Germinal center (tissue), 1 donor: ENCODE data around the gene SLTM.
"Not testable (repeated sequence)": the region's sequence is repeated elsewhere in the genome, so short reads cannot be mapped to it uniquely, and the experiment has no call there.

Source experiments
- DNase-seq: peaks from one replicate; pipeline ENCODE4 v3.0.0; 2012; ENCODE audit warnings: mixed read lengths, low spot score

The SLTM gene

DNA sequence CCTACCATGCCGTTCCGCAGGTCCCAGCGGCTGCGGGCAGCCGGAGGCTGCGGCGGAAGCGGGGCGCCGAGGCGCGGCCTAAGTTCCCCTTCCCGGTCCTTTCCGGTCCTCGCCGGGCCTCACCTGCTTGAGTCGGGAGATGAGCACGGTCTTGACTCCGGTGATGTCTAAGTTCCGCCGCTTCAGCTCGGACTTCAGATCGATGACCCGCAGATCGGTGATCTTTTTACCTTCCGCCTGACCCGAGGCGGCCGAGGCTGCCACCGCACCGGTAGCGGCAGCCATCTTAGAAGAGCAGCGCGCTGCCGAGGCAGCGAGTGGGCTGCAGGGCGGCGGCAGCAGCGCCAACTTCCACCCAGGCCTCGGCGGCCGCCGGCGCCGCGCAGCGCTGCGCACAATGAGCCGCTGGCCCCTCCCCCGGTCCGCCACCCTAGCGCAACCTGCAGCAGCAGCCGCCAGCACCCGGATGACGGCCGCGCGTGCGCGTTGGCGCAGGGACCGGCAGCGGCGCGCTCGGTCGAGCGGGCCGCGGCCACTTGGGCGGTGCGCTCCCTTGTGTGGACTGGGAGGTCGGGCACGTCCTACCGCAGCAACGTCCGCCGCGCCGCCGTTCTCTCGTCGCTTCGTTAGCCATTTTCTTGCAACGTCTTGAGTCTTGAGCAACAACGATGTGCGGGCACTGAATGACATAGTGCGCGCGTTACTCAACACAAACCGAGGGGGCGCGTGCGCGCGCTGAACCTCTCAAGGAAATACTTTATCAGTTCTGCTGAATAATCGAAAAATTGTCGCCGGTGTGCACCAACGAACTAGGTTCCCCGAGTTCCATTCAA, at the start of gene SLTM:
SLTM (minus strand) TSS at position 399 of the 833 bp plus-strand sequence; CDS start at position 285, 114 bp downstream.
- DNase-seq, result peak; percentile 93

GRCh38 chr15:58983261-58983660, 49.8 kb upstream of the SLTM start:
- DNase-seq, result no peak

DNA sequence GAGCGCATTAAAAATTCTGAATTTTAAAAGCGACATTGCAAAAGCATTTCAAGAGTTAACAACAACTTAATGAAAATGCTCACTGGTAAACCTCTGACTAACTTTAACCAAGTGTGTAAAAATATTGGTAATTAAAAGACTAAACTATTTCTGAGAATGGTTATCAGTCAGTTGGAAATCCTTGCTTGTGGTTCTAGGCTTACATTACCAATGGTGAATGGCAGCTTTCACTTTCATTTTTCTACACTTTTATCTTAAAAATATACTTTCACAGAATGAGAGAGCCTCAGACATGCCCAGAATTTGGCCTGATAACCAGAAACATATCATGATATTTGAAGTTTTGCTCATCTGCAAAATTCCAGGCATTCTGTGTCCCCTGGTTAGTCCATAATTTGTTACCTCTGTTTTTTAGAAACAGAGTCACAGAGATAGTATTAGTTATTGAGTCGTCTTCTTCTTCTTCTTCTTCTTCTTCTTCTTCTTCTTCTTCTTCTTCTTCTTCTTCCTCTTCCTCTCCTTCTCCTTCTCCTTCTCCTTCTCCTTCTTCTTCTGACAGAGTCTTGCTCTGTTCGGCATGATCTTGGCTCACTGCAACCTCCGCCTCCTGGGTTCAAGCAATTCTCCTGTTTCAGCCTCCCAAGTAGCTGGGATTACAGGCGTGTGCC, 48.5 kb upstream of the SLTM start:
- peak; percentile 30 for DNase-seq

GRCh38 chr15:58980351-58980939, 47.0 kb upstream of the SLTM start:
- DNase-seq, result peak; percentile 23

DNA sequence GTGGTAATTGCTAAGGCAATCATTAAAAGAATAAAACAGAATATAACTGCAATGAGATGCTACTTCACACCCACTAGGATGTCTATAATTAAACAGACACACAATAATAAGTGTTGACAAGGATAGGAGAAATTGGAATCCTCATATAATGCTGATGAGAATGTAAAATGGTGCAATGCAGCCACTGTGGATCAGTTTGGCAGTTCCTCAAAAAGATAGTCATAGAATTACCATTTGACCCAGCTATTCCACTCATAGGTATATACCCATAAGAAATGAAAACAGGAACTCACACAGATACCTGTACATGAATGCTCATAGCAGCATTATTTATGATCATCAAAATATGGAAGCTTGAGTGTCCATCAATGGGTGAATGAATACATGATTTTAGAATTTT, 44.4 kb upstream of the SLTM start:
- DNase-seq, result no peak

DNA sequence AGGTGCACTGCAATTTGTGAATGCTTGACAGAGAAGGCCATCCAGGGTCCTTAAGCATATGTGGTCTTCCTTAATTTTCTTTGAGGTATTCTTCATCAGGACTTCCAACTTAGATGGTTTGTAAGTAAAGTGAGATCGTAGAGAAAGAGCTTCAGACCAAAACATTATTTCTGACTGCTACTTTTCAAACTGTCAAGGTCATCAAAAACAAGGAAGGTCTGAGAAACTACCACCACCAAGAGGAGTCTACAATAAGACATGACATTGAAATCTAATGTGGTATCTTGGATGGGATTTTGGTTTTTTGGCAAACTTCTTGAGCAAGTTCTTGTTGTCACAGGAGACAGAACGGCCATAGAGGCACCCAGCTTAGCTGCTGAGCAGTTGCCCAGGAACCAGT, 34.0 kb upstream of the SLTM start:
- no peak for DNase-seq

DNA sequence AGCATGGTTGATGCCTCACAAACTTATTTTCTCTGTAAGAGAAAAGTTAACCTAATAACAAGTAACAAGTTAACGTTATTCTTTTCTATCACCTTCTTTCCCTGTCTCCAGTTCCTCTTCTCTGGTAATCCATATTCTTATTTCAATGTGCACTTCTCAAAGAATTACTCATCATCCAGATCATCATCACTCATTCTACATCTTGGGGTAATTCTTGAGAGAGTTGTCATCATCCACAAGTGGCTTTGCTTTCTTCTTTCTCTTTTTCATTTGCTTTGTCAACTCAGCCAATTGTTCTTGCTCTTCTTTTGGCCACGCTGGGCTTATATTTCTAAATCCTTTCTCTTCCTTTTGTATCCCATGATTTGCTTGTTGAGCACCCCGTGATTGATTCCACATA, 33.2 kb upstream of the SLTM start:
- no peak for DNase-seq

GRCh38 chr15:58962662-58963565, 29.4 kb upstream of the SLTM start:
- DNase-seq, result no peak

DNA sequence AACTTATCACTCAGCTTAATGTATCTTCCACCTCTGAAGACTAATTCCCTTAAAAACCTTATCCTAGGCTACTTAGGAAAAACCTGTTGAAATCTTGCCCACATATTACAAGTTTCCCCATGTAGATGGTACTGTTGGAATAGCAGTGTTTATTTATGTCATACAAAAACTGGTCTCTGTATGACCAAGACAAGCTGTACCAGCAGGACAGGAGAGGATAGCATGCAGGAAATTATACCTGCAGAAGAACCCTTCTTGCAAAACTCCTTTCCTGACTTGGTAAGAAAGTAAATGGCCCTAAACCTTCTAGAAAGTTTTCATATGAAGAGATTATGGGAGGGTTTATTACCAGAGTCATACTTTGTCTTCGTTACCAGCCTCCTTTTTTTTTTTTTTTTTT, 28.7 kb upstream of the SLTM start:
- no peak for DNase-seq

GRCh38 chr15:58958811-58959210, 25.3 kb upstream of the SLTM start:
- no peak for DNase-seq

GRCh38 chr15:58957101-58957973, 23.9 kb upstream of the SLTM start:
- DNase-seq, result peak; percentile 74

- DNase-seq, result no peak
These were observed 19.3 kb upstream of the SLTM start for GRCh38 chr15:58952751-58953150.

- DNase-seq, result no peak
These were observed 18.0 kb upstream of the SLTM start for GRCh38 chr15:58951388-58952007.

DNA sequence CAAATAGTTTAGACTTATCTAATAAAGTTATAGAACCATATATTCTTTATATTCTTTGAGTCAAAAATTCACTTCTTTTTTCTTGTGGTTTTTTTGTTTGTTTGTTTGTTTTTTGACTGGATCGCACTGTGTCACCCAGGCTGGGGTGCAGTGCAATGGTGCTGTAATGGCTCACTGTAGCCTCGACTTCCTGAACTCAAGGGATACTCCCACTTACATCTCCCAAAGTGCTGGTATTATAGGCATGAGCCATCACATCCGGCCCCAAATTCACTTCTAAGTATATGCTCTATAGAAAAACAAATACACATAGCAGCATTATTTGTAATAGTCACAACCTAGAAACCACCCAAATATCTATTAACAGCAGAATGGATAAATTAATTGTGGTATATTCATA, 13.7 kb upstream of the SLTM start:
- no peak for DNase-seq

DNA sequence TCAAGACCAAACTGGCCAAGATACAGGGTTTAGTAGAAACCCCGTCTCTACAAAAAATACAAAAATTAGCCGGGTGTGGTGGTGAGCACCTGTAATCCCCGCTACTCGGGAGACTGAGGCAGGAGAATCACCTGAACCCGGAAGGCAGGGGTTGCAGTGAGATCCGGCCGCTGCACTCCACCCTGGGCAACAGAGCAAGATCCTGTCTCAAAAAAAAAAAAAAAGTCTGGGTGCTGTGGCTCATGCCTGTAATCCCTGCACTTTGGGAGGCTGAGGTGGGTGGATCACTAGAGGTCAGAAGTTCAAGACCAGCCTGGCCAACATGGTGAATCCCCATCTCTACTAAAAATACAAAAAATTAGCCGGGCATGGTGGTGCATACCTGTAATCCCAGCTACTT, 1.5 kb upstream of the SLTM start:
- DNase-seq, result not testable (repeated sequence)

GRCh38 chr15:58934521-58934920, 1.0 kb upstream of the SLTM start:
- DNase-seq, result no peak

GRCh38 chr15:58934114-58934447, 602 bp upstream of the SLTM start:
- no peak for DNase-seq

- peak; percentile 58 for DNase-seq
These were observed 684 bp downstream of the SLTM start for GRCh38 chr15:58932710-58933280.

- peak; percentile 6 for DNase-seq
These were observed 1.4 kb downstream of the SLTM start for GRCh38 chr15:58931987-58932588.

DNA sequence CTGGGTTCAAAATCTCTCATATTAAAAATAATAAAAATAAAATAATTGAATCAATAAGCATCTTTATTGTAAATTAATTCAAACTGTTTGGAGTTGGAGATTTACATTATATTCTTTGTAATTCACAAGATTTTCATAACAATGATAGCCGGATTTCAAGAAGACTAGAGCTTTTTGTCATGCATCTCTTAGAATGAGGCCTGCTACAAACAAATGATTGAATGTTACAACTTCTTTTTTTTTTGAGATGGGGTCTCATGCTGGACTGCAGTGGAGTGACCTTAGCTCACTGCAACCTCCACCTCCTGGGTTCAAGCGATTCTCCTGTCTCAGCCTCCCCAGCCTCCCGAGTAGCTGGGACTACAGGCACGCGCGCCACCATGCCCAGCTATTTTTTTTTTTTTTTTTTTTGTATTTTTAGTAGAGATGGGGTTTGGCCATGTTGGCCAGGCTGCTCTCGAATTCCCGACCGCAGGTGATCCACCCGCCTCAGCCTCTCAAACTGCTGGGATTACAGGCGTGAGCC, 3.5 kb downstream of the SLTM start:
- DNase-seq, result no peak
